ENCODE results near the gene MLLT10. TPM values are rescaled to one million over a fixed set of nuclear protein-coding genes. Genes with fewer than 3 reads are reported as not detected.

Gene MLLT10
- total RNA-seq, 2 experiments from 2014 or later = 43.0 to 49.9 TPM

DNA sequence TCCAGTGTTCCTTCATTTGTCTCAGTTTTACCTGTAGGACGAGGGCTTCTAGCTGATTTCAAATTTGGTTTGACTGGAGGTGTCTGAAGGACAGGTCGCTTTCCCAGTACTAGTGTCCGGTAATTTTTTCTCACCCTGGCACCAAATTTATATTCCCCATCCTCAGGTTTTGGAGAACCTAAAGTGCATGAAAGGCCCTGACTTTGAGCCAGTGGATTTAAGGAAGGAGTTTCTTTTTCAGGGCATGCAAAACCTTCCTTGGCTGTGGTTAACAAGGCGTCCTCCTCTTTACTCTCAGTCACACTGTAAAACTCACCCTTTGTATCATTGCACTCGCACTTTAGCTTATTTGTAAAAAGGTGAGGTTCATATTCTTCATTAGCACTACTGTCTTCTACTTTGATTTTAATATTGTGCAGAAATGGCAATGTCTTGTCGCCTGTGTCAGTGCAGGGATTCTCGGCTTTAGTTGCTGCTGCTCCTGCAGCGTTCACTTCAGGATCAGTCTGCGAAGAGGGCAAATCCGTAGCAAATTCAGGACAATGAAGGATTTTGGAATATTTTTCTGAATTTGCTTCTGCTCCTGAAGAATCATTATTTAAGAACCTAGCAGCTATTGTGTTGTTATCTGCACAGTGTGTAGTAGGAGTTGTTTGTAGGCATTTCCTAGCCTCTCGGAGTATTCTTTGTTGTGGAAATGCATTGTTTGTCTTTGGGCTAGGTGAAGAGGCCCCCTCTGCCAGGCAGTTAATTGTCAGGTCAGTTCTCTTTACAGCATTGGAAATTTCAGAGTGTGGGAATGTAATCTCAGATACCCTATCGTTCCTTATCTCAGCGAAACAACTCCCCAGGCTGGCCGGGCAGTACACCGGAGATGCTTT lies 18.4 kb upstream of the MLLT10 start:
- Mint-ChIP-seq H3K4me3 (peak overlapping the region; percentile 59), H3K36me3 (ENCODE audit: low read depth) (no peaks in the 10 kb centered on the region), H3K9me3 (no peaks in the 10 kb centered on the region), H3K27ac (no peak overlapping the region), H3K4me1 (peaks cover 39% of the 10 kb centered on the region), H3K27me3 (peaks cover 77% of the 10 kb centered on the region)
- POLR2A ChIA-PET = interaction anchor here (2.0 to 2.2 kb wide), 2 partner anchors 11 to 19 kb away, joined by 5 to 17 read pairs; partner anchors contain the start of gene SKIDA1
- CTCF ChIA-PET = interaction anchor here (3.6 kb wide), 1 partner anchor 19 kb away, joined by 26 read pairs; no protein-coding TSS in a partner anchor
- DNase-seq = no peak

DNA sequence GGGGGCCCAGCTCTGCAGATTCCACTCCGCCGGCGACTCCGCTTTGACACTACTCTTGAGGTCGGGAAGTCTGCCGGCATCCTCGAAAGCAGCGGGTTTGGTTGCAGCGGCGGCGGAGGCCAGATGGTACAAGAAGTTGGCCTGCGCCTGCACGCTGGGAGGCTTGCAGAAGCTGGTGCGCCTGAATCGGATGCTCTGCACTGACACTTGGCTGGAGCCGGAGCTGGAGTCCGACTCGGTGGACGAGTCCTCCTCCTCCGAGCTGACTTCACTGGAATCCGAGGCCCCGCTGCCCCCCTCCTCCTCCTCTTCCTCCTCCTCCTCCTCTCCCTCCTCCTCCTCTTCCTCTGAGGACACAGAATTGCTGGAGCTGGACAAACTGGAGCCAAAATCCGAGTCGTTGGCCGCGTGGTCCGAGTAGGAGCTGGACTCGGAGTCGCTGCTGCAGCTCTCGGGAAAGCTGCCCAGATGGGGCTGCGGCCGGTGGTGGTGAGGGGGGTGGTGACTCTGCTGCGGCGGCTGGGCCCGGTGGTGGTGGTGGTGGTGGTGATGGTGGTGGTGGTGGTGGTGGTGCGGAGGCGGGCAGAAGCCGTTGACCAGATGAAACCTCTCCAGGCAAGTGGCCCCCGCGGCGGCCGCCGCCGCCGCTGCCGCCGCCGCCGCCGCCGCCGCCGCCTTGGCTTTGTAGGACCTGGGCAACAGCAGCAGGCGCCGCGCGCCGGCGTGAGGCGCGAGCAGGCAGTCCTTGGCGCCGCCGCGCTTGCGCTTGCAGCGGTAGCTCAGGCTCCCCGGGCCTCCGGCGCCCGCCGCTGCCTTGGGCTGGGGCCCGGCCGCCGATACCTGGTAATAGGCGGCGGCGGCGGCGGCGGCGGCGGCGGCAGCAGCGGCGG lies 17.5 kb upstream of the MLLT10 start:
- Mint-ChIP-seq H3K27me3 (peaks cover 81% of the 10 kb centered on the region), H3K4me3 (peak overlapping the region; percentile 80), H3K36me3 (ENCODE audit: low read depth) (no peaks in the 10 kb centered on the region), H3K27ac (no peak overlapping the region), H3K9me3 (no peaks in the 10 kb centered on the region), H3K4me1 (peaks cover 46% of the 10 kb centered on the region)
- ChIA-PET CTCF (interaction anchor here (3.6 kb wide), 1 partner anchor 20 kb away, joined by 26 read pairs; no protein-coding TSS in a partner anchor), POLR2A (interaction anchor here (2.0 to 2.2 kb wide), 2 partner anchors 10 to 20 kb away, joined by 5 to 17 read pairs; partner anchors contain the start of gene SKIDA1)
- peak; percentile 57 for DNase-seq

DNA sequence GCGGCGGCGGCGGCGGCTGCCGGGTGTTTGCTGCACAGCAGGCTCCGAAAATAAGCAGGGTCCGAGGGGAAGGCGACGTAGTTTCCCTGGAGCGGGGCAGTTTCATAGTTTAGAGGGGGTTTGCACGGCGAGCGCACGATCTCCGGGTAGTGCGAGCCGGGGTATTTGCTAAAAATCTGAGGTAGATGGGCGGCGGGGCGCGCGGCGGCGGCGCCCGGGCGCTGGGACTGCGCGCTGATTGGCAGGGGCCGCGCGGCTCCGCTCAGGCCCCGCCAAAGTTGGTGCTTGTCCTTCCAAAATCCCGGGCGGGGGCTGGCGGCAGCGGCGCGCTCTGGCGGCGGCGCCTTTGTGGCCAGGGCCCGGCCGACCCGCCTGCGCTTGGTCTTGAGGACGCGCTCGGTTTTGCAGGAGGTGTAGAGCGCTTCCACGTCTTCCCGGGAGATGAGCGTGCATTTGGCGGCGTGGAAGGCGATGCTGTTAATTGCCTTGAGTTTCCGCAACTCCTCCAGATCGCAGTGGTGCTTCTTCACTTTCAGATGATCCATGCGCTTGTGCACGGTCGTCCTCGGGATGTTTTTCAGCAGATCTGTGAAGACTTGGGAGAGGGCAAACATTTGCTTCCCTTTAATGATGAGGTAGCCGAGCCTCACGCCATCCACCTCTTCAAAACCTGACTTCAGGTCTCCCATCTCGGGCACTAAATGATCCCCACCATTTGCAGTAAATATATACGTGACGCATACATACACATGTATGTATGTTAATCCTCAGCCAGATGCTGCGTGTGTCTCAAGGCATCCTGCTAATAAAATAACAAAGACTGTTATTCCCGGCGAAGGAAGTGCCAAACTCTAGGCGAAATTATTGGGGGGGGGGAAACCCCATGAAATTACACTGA lies 16.6 kb upstream of the MLLT10 start:
- Mint-ChIP-seq H3K4me1 (peaks cover 46% of the 10 kb centered on the region), H3K36me3 (ENCODE audit: low read depth) (no peaks in the 10 kb centered on the region), H3K4me3 (peak overlapping the region; percentile 80), H3K9me3 (no peaks in the 10 kb centered on the region), H3K27ac (no peak overlapping the region), H3K27me3 (peaks cover 78% of the 10 kb centered on the region)
- CTCF ChIA-PET = interaction anchor here (0.7 to 4.0 kb wide), 4 partner anchors 13 to 21 kb away, joined by 3 to 39 read pairs (median 16); no protein-coding TSS in a partner anchor
- POLR2A ChIA-PET = interaction anchor here (1.0 to 2.0 kb wide), 3 partner anchors 10 to 21 kb away, joined by 3 to 9 read pairs (median 5); no protein-coding TSS in a partner anchor
- DNase-seq = peak; percentile 36

DNA sequence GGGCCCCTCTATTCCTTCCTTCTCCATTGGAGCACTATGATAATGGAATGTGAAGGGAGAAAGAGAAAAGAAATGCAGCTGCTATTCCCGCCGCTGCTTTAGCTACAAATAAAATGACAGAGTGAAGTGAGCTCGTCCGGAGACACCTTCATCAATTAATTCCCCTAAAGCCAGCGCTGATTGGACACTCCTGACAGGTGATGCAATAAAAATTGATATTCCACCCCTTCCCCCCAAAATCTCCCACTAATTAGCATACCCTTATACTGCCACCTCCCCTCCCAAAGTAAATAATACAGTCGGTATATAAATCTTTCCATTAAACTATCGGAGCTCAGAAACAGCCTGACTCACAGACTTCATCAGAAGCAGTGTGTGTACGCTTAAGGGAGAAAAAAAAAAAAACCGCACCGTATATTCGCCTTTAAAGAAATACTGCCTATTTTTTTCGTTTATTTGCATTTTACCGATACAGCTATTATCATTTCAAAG lies 15.8 kb upstream of the MLLT10 start:
- Mint-ChIP-seq H3K36me3 (ENCODE audit: low read depth) (no peaks in the 10 kb centered on the region), H3K27me3 (peaks cover 70% of the 10 kb centered on the region), H3K9me3 (no peaks in the 10 kb centered on the region), H3K4me3 (peak overlapping the region; percentile 80), H3K27ac (no peak overlapping the region), H3K4me1 (peaks cover 46% of the 10 kb centered on the region)
- ChIA-PET POLR2A (interaction anchor here (1.0 to 1.5 kb wide), 3 partner anchors 9 to 21 kb away, joined by 3 to 9 read pairs (median 3); no protein-coding TSS in a partner anchor), CTCF (interaction anchor here (0.7 to 4.0 kb wide), 6 partner anchors 12 to 459 kb away, joined by 3 to 39 read pairs (median 4); no protein-coding TSS in a partner anchor)
- no peak for DNase-seq

DNA sequence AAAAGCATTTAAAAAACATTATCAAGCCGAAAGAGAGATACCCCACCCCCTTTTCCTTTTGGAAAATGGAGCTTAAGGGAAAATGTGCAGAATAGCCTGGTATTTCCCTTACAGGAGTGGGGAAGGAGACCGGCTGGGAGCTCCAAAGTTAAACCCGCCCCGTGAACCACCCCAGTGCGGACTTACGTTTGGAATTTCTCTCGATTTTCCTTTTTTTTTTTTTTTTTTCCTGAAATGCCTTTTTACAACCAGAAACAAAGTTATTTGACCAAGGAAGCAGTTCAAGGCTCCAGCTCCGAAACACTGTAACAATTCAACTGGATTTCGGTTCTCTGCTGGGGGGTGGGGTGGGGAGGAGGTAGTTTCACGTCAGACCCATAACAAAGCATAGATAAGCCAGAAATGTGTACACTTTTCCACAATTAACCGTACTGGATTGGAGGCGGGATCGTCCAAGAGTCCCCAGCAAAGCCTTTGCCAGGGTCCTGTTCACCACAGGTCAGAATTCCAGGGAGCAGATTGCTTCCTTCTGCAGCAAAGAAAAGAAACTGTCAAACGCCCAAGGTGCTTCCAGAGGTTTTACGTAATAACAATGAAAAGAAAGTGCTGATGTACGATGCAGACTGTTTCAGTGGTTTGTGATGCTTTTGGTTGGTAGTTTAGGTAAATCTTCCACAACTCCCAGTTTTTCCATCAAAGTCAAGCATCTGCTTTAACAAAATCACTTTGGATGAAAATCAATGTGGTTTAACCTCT lies 15.2 kb upstream of the MLLT10 start:
- Mint-ChIP-seq H3K27ac (no peak overlapping the region), H3K4me3 (peak overlapping the region; percentile 80), H3K36me3 (ENCODE audit: low read depth) (no peaks in the 10 kb centered on the region), H3K27me3 (peaks cover 63% of the 10 kb centered on the region), H3K4me1 (peaks cover 46% of the 10 kb centered on the region), H3K9me3 (no peaks in the 10 kb centered on the region)
- ChIA-PET POLR2A (interaction anchor here (1.0 to 1.5 kb wide), 3 partner anchors 8 to 22 kb away, joined by 3 to 9 read pairs (median 3); no protein-coding TSS in a partner anchor), CTCF (interaction anchor here (0.7 to 4.0 kb wide), 6 partner anchors 11 to 458 kb away, joined by 3 to 39 read pairs (median 4); no protein-coding TSS in a partner anchor)
- no peak for DNase-seq

DNA sequence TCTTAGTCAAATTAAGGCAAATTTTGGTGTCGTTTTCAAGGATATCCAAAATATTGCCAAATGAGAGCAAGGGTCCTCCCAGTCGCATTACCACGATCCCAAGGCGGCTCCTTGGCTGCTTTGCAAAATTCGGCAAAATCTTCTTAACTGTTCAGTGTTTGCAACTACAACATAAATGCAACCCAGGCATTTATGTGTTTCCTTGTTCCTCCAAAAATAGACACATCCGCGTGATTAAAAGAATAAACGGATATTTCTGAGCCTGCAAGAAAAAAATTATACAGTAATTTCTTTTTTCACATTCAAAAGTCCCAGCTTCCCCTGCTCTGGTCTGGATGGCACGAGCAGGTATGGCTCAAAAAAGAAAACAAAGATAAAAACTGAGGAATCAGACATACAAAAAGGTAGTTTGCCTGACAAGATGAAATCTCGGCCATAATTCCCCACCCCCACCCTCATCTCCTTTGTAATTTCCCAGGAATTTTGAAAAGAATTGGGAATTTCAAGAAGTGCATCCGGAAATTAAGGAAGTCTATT lies 14.6 kb upstream of the MLLT10 start:
- Mint-ChIP-seq H3K9me3 (no peaks in the 10 kb centered on the region), H3K4me1 (peaks cover 46% of the 10 kb centered on the region), H3K27ac (no peak overlapping the region), H3K27me3 (peaks cover 60% of the 10 kb centered on the region), H3K4me3 (peak overlapping the region; percentile 80), H3K36me3 (ENCODE audit: low read depth) (no peaks in the 10 kb centered on the region)
- ChIA-PET CTCF (interaction anchor here (4.0 kb wide), 1 partner anchor 22 kb away, joined by 39 read pairs; no protein-coding TSS in a partner anchor), POLR2A (interaction anchor here (1.6 to 1.8 kb wide), 2 partner anchors 14 to 23 kb away, joined by 4 to 5 read pairs; no protein-coding TSS in a partner anchor)
- DNase-seq = no peak

DNA sequence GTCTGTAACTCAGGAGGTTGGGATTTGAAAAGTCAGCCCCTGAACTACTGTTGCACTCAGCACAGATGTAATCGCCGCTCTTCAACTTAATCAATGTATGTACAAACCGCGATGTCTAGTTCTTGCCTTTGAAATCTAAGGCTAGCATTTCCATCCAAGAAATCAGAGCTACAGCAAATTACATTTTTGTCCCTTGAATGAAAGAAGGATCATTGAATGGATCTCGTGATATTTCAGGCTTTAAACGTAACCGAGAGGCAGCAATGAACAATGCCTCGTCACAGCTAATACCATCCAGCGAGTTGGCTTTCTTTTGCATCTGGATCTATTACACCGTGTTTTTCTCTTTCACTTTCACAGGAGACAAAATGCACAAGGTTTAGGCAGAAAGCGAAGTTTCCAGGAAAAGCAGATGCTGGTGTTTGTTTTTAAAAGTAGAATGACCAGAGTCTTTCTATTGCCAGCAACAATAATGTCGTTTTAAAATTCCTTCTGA lies 14.0 kb upstream of the MLLT10 start:
- peak overlapping the region; percentile 18 for H3K27ac Mint-ChIP-seq
- no peaks in the 10 kb centered on the region for H3K36me3 Mint-ChIP-seq (ENCODE audit: low read depth)
- no peaks in the 10 kb centered on the region for H3K9me3 Mint-ChIP-seq
- CTCF ChIA-PET = interaction anchor here (1.7 to 4.0 kb wide), 2 partner anchors 13 to 23 kb away, joined by 6 to 39 read pairs; partner anchors contain the start of gene MLLT10
- POLR2A ChIA-PET = interaction anchor here (0.6 to 1.8 kb wide), 4 partner anchors 11 to 1163 kb away, joined by 3 to 5 read pairs (median 4); no protein-coding TSS in a partner anchor
- no peak for DNase-seq
- H3K27me3 Mint-ChIP-seq = peaks cover 55% of the 10 kb centered on the region
- peaks cover 51% of the 10 kb centered on the region for H3K4me1 Mint-ChIP-seq
- peak overlapping the region; percentile 80 for H3K4me3 Mint-ChIP-seq

DNA sequence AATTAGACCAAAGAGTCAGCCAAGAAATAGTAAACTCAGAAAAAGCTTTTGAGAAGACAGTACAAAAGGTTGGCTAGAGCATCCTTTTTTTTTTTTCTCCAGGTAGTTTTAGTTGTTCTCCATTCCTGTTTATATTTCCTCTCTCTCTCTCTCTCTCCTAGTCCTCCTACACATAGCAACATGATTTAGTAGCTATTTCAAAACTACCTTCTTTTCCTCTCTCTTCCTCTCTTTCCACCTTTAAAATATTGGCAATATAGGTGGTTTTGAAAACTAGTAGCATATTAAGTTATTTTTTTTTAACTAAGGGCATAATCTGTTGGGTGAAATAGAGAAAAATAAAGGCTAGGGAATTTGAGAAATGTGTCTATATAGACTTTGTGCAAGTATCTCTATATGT lies 13.5 kb upstream of the MLLT10 start:
- no peaks in the 10 kb centered on the region for H3K36me3 Mint-ChIP-seq (ENCODE audit: low read depth)
- H3K27ac Mint-ChIP-seq = no peak overlapping the region
- peaks cover 56% of the 10 kb centered on the region for H3K4me1 Mint-ChIP-seq
- POLR2A ChIA-PET = interaction anchor here (0.6 to 1.8 kb wide), 4 partner anchors 10 to 1162 kb away, joined by 3 to 5 read pairs (median 4); no protein-coding TSS in a partner anchor
- DNase-seq = no peak
- H3K9me3 Mint-ChIP-seq = no peaks in the 10 kb centered on the region
- peaks cover 50% of the 10 kb centered on the region for H3K27me3 Mint-ChIP-seq
- CTCF ChIA-PET = interaction anchor here (1.7 to 4.0 kb wide), 2 partner anchors 13 to 23 kb away, joined by 6 to 39 read pairs; partner anchors contain the start of gene MLLT10
- H3K4me3 Mint-ChIP-seq = peak overlapping the region; percentile 18

DNA sequence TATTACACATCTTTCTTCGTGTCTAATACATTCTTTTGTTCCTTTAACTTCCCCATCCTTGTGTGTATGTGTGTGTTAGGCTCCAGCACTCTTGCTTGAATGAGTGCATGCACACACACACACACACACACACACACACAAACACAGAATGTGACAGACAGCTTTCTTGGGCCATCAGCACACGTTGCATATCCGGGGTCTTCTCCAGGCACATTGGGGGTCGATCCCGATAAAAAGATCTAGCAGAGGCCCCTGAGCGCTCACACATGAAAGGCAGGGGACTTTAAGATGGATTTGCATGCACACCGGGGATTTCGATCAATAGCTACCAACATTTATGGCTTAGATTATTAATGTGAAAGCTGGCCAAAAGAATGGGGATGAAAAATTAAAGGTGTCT lies 13.1 kb upstream of the MLLT10 start:
- no peak for DNase-seq
- no peaks in the 10 kb centered on the region for H3K9me3 Mint-ChIP-seq
- no peaks in the 10 kb centered on the region for H3K36me3 Mint-ChIP-seq (ENCODE audit: low read depth)
- H3K27ac Mint-ChIP-seq = no peak overlapping the region
- POLR2A ChIA-PET = interaction anchor here (1.6 to 1.8 kb wide), 2 partner anchors 12 to 25 kb away, joined by 4 to 5 read pairs; no protein-coding TSS in a partner anchor
- H3K4me3 Mint-ChIP-seq = peak overlapping the region; percentile 18
- CTCF ChIA-PET = interaction anchor here (0.7 to 4.0 kb wide), 3 partner anchors 12 to 1636 kb away, joined by 3 to 39 read pairs (median 6); partner anchors contain the start of gene MLLT10
- H3K4me1 Mint-ChIP-seq = peaks cover 53% of the 10 kb centered on the region
- H3K27me3 Mint-ChIP-seq = peaks cover 45% of the 10 kb centered on the region

DNA sequence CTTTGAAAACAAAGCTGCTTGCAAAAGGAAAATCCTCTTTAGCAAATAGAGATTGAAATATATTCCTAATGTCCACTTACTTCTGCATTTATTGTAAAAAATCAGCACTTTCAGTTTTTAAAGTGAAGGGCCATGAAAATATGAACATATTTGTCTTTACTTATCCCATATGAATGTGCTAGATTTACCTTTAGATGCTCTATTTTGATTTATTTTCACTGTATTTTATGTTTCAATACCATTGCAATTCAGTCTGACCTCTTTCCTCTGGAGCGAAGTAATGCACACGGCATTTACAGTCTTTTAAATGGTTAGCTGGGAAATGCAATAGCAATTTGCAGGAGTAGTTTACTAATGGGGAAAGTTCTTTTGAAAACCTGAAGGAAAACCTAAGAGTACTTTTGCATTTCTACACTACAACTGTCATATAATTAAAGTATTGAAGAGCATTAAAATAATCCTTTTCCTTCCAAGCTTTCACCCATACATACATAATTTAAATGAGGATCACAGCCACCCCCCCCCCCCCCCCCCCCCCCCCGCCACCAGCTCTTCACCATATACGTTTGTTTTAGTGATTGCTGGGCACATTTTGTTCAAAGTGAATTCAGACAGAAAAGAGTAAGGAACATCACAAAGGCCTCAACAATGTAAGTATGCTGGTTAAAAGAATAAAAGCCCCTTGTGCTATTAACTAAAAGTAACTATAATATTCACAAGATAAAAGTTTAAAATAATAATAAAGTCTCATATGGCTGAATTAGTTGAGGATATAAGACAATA lies 12.1 kb upstream of the MLLT10 start:
- Mint-ChIP-seq H3K36me3 (ENCODE audit: low read depth) (no peaks in the 10 kb centered on the region), H3K4me3 (no peak overlapping the region), H3K9me3 (no peaks in the 10 kb centered on the region), H3K27me3 (peaks cover 44% of the 10 kb centered on the region), H3K4me1 (peaks cover 58% of the 10 kb centered on the region), H3K27ac (no peak overlapping the region)
- DNase-seq = no peak
- POLR2A ChIA-PET = no interaction called here
- CTCF ChIA-PET = interaction anchor here (1.7 to 4.0 kb wide), 2 partner anchors 11 to 25 kb away, joined by 6 to 39 read pairs; partner anchors contain the start of gene MLLT10

Measured in activated CD4-positive, alpha-beta memory T cell treated with anti-CD3 and anti-CD28 coated beads, Interleukin-2, amount 10 ng/mL, durations not matched to agents 7 days and 5 days (primary cell).